HG03064 (cell line): ENCODE data around the gene WDR75.
"Not testable (repeated sequence)": the region's sequence is repeated elsewhere in the genome, so short reads cannot be mapped to it uniquely, and the experiment has no call there.

Source experiments
- ATAC-seq: cut with Tn5 transposase; IDR thresholded peaks from one replicate; pipeline ENCODE4 v1.9.1; 2021; ENCODE audit warnings: low read depth; ENCODE audit not compliant: unreplicated experiment

Gene WDR75

GRCh38 chr2:189439342-189439741 lies 1.9 kb upstream of the WDR75 start:
- ATAC-seq, result no peak

- peak; percentile 24 for ATAC-seq
Measured at GRCh38 chr2:189440644-189440946, 679 bp upstream of the WDR75 start.

GRCh38 chr2:189441709-189442074 lies 418 bp downstream of the WDR75 start:
- peak; percentile 3 for ATAC-seq

- no peak for ATAC-seq
Measured at GRCh38 chr2:189442468-189442867, 1.2 kb downstream of the WDR75 start.

- peak; percentile 27 for ATAC-seq
Measured at GRCh38 chr2:189444322-189444721, 3.0 kb downstream of the WDR75 start.

- ATAC-seq, result no peak
Measured at GRCh38 chr2:189446780-189447179, 5.5 kb downstream of the WDR75 start.

GRCh38 chr2:189454009-189454408 lies 12.7 kb downstream of the WDR75 start:
- no peak for ATAC-seq

GRCh38 chr2:189465076-189465475 lies 23.8 kb downstream of the WDR75 start:
- peak; percentile 51 for ATAC-seq

GRCh38 chr2:189465478-189465877 lies 24.2 kb downstream of the WDR75 start:
- no peak for ATAC-seq

- no peak for ATAC-seq
Measured at GRCh38 chr2:189466046-189466445, 24.8 kb downstream of the WDR75 start.

- ATAC-seq, result no peak
Measured at GRCh38 chr2:189466656-189467055, 25.4 kb downstream of the WDR75 start.

GRCh38 chr2:189467160-189467559 lies 25.9 kb downstream of the WDR75 start:
- no peak for ATAC-seq

- no peak for ATAC-seq
Measured at GRCh38 chr2:189467593-189467992, 26.3 kb downstream of the WDR75 start.

GRCh38 chr2:189474526-189474925 lies 33.3 kb downstream of the WDR75 start:
- ATAC-seq, result no peak

GRCh38 chr2:189477756-189478155 lies 36.5 kb downstream of the WDR75 start:
- ATAC-seq, result no peak

GRCh38 chr2:189478289-189478688 lies 37.0 kb downstream of the WDR75 start:
- ATAC-seq, result not testable (repeated sequence)

- ATAC-seq, result no peak
Measured at GRCh38 chr2:189481071-189481470, 39.8 kb downstream of the WDR75 start.

- no peak for ATAC-seq
Measured at GRCh38 chr2:189483571-189483970, 42.3 kb downstream of the WDR75 start.

GRCh38 chr2:189483980-189484740 lies 42.9 kb downstream of the WDR75 start:
- no peak for ATAC-seq

- ATAC-seq, result no peak
Measured at GRCh38 chr2:189485146-189485545, 43.9 kb downstream of the WDR75 start.

GRCh38 chr2:189486237-189486770 lies 45.0 kb downstream of the WDR75 start:
- no peak for ATAC-seq

GRCh38 chr2:189487283-189488007 lies 46.2 kb downstream of the WDR75 start:
- ATAC-seq, result no peak
